ENCODE results near the gene KLF11. TPM values are rescaled to one million over a fixed set of nuclear protein-coding genes. Genes with fewer than 3 reads are reported as not detected.

Gene KLF11
- total RNA-seq, 1 donor from 2014 or later = 12.2 TPM

Other genes starting within 250 kb of the KLF11 start
- gene TAF1B, start 200.1 kb upstream of the KLF11 start, total RNA-seq = 5.7 TPM
- gene GRHL1, start 91.9 kb upstream of the KLF11 start, total RNA-seq = 4.7 TPM
- gene CYS1, start 36.9 kb downstream of the KLF11 start, total RNA-seq = 0.65 TPM
- gene RRM2, start 79.2 kb downstream of the KLF11 start, total RNA-seq = 2.7 TPM